ENCODE results near the gene CD82.

Gene CD82

GRCh38 chr11:44565953-44566949, 788 bp downstream of the CD82 start:
- TF ChIP-seq, protein P1, sequence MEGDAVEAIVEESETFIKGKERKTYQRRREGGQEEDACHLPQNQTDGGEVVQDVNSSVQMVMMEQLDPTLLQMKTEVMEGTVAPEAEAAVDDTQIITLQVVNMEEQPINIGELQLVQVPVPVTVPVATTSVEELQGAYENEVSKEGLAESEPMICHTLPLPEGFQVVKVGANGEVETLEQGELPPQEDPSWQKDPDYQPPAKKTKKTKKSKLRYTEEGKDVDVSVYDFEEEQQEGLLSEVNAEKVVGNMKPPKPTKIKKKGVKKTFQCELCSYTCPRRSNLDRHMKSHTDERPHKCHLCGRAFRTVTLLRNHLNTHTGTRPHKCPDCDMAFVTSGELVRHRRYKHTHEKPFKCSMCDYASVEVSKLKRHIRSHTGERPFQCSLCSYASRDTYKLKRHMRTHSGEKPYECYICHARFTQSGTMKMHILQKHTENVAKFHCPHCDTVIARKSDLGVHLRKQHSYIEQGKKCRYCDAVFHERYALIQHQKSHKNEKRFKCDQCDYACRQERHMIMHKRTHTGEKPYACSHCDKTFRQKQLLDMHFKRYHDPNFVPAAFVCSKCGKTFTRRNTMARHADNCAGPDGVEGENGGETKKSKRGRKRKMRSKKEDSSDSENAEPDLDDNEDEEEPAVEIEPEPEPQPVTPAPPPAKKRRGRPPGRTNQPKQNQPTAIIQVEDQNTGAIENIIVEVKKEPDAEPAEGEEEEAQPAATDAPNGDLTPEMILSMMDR (IDR thresholded peaks at IDR 0.05; ENCODE audit: extremely low read depth, insufficient read depth, missing control alignments), result no peak
- DNase-seq (ENCODE audit: low spot score), result no peak
- in situ Hi-C loops (cut with MboI; ENCODE audit: low pct_unique_long_range_greater_than_20kb, low sequenced_read_pairs, unreplicated experiment), result no loop called here

DNA sequence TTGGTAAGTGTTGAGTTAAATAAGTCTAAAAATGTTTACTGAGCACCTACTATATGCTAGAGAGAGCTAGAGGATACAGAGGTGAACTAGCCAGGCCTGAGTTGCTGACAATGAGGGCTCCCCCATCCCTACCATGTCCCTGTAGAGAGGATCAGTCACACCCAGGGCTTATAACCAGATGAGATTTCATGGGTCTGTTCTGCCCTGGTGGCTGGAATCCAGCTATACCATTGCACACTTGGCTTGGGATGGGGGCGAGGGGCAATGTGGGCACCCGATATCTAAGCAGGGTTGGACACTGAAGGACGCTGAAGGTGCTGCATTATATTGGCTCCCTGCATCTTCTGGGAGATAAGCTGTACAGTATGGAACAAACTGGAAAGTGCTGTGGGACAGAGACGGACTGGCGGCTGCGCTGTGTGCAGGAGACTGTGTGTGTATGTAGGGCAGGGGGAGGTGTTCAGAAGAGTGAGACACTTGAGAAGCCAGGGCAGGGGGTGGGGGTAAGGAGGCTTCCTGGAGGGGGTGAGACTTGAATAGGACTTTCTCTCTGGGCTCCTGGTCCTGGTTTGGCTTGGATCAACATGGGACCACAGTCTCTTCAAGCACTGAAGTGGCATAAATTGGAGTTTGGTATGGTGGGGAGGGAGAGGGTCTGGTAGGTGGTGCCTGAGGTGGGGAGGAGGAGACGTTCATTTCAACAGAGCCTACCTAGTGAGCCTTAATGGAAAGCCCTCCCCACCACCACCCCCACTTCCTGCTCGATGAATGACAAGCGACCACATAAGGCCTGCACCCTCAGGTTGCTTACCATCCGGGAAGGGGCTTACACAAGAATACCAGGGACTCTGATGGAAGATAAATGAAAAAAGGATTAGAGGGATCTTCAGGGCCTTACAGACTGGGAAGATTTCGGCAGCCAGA, 1.8 kb downstream of the CD82 start:
- in situ Hi-C loops (cut with MboI; ENCODE audit: low pct_unique_long_range_greater_than_20kb, low sequenced_read_pairs, unreplicated experiment), result no loop called here
- TF ChIP-seq, protein P1 (IDR thresholded peaks at IDR 0.05; ENCODE audit: extremely low read depth, insufficient read depth, missing control alignments), result no peak
- no peak for DNase-seq (ENCODE audit: low spot score)

DNA sequence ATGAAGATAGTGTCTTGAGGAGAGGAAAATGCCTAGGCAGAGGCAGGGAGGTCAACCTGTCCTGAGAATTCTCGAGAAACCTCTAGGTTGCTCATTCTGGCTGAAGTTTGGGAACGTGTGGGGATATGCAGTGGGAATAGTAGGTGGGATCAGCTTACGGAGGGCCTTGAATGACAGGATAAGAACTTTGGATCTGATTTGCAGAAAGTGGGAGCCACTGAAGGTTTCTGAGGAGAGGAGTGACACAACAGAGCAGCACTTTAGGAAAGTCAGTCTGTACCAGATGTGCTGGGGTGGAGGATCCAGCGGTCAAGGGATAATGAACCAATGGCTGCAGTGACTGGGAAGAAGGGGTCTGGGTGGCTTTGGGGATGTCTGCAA, 2.4 kb downstream of the CD82 start:
- TF ChIP-seq, protein P1 (IDR thresholded peaks at IDR 0.05; ENCODE audit: extremely low read depth, insufficient read depth, missing control alignments), result no peak
- no peak for DNase-seq (ENCODE audit: low spot score)
- in situ Hi-C loops (cut with MboI; ENCODE audit: low pct_unique_long_range_greater_than_20kb, low sequenced_read_pairs, unreplicated experiment), result no loop called here

- in situ Hi-C loops (cut with MboI; ENCODE audit: low pct_unique_long_range_greater_than_20kb, low sequenced_read_pairs, unreplicated experiment), result no loop called here
- TF ChIP-seq, protein P1 (IDR thresholded peaks at IDR 0.05; ENCODE audit: extremely low read depth, insufficient read depth, missing control alignments), result no peak
- no peak for DNase-seq (ENCODE audit: low spot score)
These were observed 2.8 kb downstream of the CD82 start for GRCh38 chr11:44568331-44568657.

DNA sequence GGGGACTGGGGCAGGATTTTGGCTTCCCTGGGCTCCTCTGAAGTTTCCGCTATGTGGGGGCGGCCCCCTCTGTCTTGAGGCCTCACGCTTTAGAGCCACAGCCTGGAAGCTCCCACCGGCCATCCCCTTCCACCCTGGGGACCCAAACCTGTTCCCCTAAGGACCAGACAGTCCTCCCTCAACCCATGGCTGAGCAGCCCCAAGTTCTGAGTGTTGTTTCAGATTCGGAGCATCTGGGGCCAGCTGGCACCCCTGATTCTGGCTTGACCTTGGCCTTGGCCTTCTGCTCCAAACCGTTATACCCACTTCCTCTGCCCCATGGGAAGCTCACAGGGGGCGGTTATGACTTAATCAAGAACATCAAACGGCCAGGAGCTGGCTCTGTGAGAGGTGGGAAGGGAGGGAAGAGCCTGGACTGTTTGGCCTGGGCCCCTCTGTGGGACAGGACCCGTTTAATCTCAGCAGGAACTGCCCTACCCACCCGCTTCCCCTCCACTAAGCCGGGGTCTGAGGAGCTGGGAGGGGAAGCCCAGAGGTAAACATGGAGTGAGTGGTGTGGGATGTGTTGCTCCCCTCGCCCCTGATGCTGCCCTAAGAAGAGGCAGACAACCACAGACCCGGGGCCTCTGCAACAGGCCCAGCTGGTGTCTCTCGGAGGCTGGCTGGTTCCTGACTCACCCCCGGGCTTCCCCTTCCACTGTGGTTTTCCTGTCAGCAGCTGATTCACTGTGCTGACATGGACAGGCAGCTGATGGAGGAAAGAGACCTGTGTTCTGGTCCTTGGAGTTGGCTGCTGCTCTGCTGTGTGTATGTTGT, 3.4 kb downstream of the CD82 start:
- TF ChIP-seq, protein P1 (IDR thresholded peaks at IDR 0.05; ENCODE audit: extremely low read depth, insufficient read depth, missing control alignments), result no peak
- in situ Hi-C loops (cut with MboI; ENCODE audit: low pct_unique_long_range_greater_than_20kb, low sequenced_read_pairs, unreplicated experiment), result no loop called here
- DNase-seq (ENCODE audit: low spot score), result peak; percentile 74

Measured in GM13977 (cell line).